Measurements from ENCODE around the gene PAK6. TPM values are rescaled to one million over a fixed set of nuclear protein-coding genes. Genes with fewer than 3 reads are reported as not detected.
A peak's percentile ranks its signal among the peaks of the same experiment; 100 is the strongest.

Gene PAK6
- total RNA-seq, 2 donors from 2014 or later, result 4.9 to 10.4 TPM

- H3K9me3 ChIP-seq, result no peaks in the 10 kb centered on the region
- no peaks in the 10 kb centered on the region for H3K36me3 ChIP-seq
- H3K4me3 ChIP-seq, result no peak overlapping the region
- peak; percentile 3 for DNase-seq
- no peak overlapping the region for H3K27ac ChIP-seq
- TF ChIP-seq, protein P1, sequence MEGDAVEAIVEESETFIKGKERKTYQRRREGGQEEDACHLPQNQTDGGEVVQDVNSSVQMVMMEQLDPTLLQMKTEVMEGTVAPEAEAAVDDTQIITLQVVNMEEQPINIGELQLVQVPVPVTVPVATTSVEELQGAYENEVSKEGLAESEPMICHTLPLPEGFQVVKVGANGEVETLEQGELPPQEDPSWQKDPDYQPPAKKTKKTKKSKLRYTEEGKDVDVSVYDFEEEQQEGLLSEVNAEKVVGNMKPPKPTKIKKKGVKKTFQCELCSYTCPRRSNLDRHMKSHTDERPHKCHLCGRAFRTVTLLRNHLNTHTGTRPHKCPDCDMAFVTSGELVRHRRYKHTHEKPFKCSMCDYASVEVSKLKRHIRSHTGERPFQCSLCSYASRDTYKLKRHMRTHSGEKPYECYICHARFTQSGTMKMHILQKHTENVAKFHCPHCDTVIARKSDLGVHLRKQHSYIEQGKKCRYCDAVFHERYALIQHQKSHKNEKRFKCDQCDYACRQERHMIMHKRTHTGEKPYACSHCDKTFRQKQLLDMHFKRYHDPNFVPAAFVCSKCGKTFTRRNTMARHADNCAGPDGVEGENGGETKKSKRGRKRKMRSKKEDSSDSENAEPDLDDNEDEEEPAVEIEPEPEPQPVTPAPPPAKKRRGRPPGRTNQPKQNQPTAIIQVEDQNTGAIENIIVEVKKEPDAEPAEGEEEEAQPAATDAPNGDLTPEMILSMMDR (IDR thresholded peaks at IDR 0.05), result no peak
- H3K27me3 ChIP-seq, result no peaks in the 10 kb centered on the region
- no peaks in the 10 kb centered on the region for H3K4me1 ChIP-seq
- no peak overlapping the region for H3K9ac ChIP-seq (ENCODE audit: low read depth in 2 of 2, low read length in 2 of 2)
- intact Hi-C loops (cut with DNase I), result no loop called here
Measured at GRCh38 chr15:40229316-40229715, 9.5 kb upstream of the PAK6 start.

DNA sequence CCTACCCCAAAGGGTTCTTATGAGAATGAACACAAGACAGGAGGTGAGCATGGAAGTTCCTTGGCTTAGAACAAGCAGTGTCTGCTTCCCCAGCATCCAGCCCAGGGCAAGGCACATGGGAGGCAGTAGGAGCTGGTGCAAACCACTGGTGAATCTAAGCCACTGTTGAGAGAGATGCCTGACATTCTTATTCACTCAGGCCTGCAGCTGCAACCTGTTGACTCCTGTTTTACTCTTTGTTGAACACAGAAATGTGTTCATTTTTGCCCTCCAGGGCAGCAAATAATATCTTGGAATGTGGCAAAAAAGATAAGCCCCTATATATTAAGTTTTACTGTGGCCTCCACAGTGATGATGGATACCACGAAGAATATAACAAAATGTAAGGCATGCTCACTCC is 8.9 kb upstream of the PAK6 start:
- no peak overlapping the region for H3K27ac ChIP-seq
- DNase-seq, result peak; percentile 7
- TF ChIP-seq, protein P1 (IDR thresholded peaks at IDR 0.05), result no peak
- intact Hi-C loops (cut with DNase I), result no loop called here
- H3K36me3 ChIP-seq, result no peaks in the 10 kb centered on the region
- H3K27me3 ChIP-seq, result no peaks in the 10 kb centered on the region
- no peaks in the 10 kb centered on the region for H3K4me1 ChIP-seq
- H3K9ac ChIP-seq (ENCODE audit: low read depth in 2 of 2, low read length in 2 of 2), result no peak overlapping the region
- H3K9me3 ChIP-seq, result no peaks in the 10 kb centered on the region
- no peak overlapping the region for H3K4me3 ChIP-seq

GRCh38 chr15:40232625-40233070 is 6.2 kb upstream of the PAK6 start:
- H3K36me3 ChIP-seq, result no peaks in the 10 kb centered on the region
- H3K9ac ChIP-seq (ENCODE audit: low read depth in 2 of 2, low read length in 2 of 2), result no peak overlapping the region
- no peaks in the 10 kb centered on the region for H3K27me3 ChIP-seq
- no peaks in the 10 kb centered on the region for H3K9me3 ChIP-seq
- intact Hi-C loops (cut with DNase I), result no loop called here
- no peak overlapping the region for H3K4me3 ChIP-seq
- DNase-seq, result no peak
- H3K27ac ChIP-seq, result no peak overlapping the region
- TF ChIP-seq, protein P1 (IDR thresholded peaks at IDR 0.05), result no peak
- no peaks in the 10 kb centered on the region for H3K4me1 ChIP-seq

DNA sequence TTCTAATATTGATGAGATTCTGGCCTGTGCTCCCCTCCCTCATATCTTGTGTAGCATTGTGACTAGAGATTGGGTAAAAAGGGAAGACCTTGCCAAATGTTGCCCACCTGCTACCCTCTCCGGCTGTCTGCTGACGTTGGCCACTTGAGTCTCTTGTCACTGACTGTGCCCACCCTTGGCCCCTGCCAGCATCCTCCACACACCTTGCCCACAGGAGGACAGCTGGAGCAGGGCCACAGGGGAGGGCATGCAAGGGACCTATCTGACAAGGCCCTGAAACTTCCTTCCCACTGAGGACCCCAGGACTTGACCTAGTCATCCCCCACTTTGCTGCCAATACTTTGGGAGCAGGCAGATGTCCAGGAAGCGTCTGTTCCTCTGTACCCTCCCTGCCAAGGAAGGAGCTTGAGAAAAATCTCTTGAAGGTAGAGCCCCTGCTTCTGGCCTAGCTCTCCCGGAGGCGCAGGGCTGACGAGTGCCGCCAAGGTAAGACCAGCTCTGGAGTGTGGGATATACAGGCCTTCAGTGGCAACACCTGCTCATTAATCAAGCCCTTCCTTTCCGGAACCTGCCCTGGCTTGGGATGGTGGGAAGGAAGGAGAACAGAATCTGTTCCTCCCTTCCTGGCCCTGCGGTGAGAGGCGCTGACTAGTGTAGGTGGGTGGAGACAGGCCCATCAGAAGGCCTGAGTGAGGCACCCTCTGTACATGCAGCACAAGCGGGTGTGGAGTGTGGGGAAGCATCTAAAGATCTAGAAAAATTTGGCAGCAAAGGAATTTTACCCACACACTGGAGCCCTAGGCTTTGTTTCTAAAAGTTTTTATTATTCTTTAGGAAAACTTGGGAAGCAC is 4.9 kb upstream of the PAK6 start:
- Histone ChIP-seq H3K9me3 (no peaks in the 10 kb centered on the region), H3K9ac (ENCODE audit: low read depth in 2 of 2, low read length in 2 of 2) (no peak overlapping the region), H3K27ac (no peak overlapping the region), H3K4me3 (no peak overlapping the region), H3K27me3 (peaks cover 2% of the 10 kb centered on the region), H3K36me3 (no peaks in the 10 kb centered on the region), H3K4me1 (no peaks in the 10 kb centered on the region)
- intact Hi-C loops (cut with DNase I), result no loop called here
- no peak for DNase-seq
- TF ChIP-seq, protein P1 (IDR thresholded peaks at IDR 0.05), result no peak

- TF ChIP-seq, protein P1 (IDR thresholded peaks at IDR 0.05), result no peak
- Histone ChIP-seq H3K4me1 (no peaks in the 10 kb centered on the region), H3K4me3 (no peak overlapping the region), H3K27me3 (peaks cover 6% of the 10 kb centered on the region), H3K27ac (no peak overlapping the region), H3K36me3 (no peaks in the 10 kb centered on the region), H3K9me3 (no peaks in the 10 kb centered on the region), H3K9ac (ENCODE audit: low read depth in 2 of 2, low read length in 2 of 2) (no peak overlapping the region)
- intact Hi-C loops (cut with DNase I), result no loop called here
- DNase-seq, result no peak
Measured at GRCh38 chr15:40234783-40235182, 4.1 kb upstream of the PAK6 start.

Data from colonic mucosa (tissue), 4 donors.